ELR (cell line): Measurements from ENCODE around the gene NUDT22.

Experiments used
- DNase-seq: peaks from one replicate; pipeline ENCODE4 v3.0.0-alpha.2; 2015; ENCODE audit warnings: low read depth

NUDT22 gene

GRCh38 chr11:64275031-64275800 lies 49.1 kb downstream of the NUDT22 start:
- no peak for DNase-seq

- DNase-seq: no peak
These were observed 49.8 kb downstream of the NUDT22 start for GRCh38 chr11:64275841-64276240.

- peak; percentile 93 for DNase-seq
These were observed 50.8 kb downstream of the NUDT22 start for GRCh38 chr11:64276653-64277431.

GRCh38 chr11:64278576-64279190 lies 52.6 kb downstream of the NUDT22 start:
- DNase-seq: no peak
